ENCODE results near the gene SRC.

Gene SRC

DNA sequence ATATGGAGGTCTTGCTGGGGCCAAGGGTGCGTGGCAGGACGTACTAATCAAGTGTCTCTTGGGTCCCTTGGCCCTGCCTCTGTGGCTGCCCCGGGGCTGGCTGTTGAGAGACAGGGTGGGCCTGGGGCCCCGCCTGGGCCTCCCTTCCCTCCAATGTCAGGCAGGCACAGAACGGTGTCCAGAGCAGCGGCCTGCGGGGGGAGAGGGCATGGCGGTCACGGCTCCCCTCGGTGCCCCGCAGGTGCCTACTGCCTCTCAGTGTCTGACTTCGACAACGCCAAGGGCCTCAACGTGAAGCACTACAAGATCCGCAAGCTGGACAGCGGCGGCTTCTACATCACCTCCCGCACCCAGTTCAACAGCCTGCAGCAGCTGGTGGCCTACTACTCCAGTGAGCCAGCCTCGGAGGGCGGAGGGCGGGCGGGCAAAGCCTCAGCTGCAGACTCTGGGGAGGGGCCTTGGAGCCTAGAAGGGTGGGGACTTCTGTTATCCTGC, 50.0 kb downstream of the SRC start:
- no peak for DNase-seq (ENCODE audit: low spot score)

DNA sequence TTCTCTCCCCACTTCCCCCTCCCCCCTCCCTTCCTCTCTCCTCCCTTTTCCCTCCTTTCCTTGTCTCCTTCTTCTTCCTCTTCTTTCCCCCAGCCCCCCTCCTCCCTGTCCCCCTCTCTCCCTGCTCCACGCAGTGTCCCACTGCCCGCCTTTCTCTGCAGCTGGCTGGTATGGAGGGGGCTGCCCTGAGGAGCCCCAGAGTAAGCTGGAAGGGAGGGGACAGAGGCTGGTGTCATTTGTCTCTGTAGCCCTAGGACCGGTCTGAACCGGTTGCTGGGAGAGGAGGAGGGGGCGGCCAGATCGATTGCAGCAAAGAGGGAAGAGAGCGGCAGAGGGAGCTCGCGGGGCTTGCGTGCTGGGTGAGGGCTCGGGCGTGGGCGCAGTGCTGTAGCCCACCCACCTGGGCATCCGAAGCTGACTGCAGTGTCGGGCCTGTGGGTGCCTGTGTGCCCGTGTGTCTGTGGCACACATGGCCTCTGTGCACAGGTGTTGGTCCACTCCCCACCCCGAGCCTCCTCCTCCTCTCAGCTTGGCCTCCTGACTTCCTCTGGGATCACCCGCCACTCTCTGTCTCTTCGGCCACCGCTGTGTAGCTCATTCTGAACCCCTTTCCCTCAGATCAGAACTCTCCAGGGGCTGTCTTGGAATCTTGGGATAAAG, 50.6 kb downstream of the SRC start:
- DNase-seq (ENCODE audit: low spot score), result no peak

DNA sequence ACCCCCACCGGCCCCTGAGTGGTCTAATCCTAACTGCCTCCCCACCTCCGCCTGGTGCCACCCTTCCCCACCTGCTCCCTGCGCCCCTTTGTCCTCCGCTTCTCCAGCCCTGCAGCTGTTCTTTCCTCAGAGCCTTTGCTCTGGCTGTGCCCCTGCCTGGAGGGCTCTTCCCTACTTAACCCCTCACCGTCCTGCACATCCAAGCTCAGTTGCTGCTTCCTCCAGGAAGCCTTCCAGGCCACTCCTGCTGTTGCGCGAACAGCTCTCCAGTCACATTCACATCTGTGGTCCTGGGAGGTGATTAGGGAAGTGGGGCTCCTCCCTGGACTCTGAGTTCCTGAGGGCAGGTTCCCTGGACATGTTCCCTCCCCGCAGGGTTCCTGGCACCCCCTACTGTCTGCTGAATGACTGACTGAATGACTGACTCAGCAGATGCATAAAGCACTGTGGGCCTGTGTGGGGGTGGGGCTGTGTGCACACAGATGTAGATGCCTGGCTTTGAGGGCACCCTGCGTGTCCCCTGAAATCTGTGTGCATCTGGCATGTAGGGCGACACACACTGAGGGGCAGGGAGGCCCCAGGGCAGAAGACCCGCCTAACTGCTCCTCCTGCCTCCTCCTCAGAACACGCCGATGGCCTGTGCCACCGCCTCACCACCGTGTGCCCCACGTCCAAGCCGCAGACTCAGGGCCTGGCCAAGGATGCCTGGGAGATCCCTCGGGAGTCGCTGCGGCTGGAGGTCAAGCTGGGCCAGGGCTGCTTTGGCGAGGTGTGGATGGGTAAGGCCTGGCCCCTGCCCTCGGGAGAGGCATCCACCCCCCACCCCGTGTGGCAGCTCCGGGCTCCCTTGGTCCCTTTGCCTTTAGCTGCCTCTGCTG, 51.4 kb downstream of the SRC start:
- peak; percentile 52 for DNase-seq (ENCODE audit: low spot score)

DNA sequence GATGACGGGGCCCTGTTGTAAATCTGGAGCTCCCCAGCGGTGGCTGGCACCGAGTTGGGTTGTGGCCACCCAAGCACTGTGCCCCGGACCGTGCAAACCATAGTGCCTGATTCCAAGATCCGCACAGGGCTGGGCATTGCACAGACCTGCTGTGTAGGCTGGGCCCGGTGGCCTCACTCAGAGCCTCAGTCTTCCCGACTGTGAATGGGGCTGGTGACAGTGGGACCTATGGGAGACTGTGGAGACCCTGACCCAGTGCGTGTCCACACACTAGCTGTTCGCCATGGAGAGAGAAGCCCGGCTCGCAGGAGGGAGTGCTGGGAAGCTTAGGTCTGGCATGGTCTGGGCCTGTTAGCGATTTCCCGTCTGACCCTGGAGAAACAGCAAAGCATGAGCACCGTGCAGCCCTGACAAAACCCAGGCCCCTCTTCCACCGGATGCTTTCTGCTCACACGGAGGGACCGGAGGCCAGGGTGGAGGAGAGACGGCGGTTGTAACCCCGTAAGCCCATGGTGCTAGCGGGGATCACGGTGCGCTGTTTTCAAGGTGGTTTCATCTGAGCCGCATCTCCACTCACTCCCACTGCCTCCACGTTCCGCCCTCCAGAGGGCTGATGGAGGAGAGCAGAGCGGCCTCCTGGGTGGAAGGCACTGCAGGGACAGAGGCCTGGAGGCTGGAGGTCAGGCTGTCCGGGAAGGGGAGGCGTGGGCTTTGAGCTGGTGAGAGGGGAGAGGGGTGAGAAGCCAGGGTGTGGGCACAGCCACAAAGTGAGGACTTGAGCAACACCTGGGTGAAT, 52.2 kb downstream of the SRC start:
- DNase-seq (ENCODE audit: low spot score), result no peak

DNA sequence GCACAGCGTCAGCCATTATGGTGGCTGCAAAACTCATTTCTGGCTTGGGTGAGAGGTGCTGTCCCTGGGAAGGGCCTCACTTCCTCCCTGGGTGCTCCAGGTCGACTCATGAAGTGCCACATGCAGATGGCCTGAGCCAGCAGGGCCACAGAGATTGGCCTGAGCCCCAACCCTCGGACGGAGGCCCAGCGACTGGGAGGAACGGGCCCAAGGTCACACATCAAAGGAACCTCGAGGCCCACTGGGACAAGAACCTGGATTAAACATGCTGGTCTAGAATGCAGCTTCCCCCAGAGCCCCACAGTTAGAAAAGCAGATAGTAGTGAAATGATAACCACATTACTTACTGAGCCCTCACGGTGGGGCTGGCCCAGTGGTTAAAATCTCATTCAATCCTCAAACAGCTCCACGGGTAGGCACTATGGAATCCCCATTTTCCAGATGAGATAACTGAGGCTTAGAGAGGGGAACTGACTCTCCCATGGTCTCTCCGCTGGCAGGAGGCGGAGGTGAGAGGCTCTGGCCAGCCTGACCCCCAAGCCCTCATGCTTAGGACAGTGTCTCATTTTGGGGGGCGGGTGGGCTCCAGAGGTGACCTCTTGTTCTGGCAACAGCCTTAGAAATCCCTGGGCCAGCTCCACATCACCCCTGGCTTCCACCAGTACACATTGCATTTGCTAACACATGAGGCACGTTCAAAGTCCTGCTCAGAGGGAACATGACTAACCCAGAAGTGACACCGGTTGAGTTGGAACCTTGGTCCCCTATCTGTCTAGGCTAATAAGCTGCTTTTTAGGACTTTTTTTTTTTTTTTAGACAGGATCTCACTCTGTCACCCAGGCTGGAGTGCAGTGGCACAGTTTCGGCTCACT, 53.0 kb downstream of the SRC start:
- DNase-seq (ENCODE audit: low spot score), result peak; percentile 63

DNA sequence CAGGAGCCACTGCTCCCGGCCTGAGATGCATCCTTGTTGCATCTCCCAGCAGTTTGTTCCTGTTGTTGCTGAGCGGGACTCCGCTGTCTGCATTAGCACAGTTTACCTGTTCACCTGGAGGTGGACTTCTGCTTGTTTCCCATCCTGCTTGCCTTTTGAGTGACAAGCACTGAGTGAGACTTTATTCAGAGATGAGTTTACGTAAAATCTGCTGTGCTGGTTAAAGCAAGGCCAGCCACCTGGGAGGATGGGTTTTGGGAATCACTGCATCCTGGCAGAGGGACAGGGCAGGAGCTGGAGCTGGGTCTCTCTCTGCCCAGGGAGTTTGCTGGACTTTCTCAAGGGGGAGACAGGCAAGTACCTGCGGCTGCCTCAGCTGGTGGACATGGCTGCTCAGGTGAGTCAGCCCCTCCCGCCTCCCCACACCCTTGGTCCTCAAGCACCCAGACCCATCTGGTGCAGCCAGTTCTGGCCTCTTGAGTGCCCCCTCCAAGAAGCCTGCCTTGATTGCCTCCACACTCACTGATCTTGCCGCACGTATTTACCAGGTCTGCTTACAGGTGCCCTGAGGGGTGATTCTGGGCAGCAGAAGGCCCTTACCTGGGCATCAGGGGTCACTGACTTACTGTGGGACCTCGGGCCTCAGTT, 55.5 kb downstream of the SRC start:
- no peak for DNase-seq (ENCODE audit: low spot score)

DNA sequence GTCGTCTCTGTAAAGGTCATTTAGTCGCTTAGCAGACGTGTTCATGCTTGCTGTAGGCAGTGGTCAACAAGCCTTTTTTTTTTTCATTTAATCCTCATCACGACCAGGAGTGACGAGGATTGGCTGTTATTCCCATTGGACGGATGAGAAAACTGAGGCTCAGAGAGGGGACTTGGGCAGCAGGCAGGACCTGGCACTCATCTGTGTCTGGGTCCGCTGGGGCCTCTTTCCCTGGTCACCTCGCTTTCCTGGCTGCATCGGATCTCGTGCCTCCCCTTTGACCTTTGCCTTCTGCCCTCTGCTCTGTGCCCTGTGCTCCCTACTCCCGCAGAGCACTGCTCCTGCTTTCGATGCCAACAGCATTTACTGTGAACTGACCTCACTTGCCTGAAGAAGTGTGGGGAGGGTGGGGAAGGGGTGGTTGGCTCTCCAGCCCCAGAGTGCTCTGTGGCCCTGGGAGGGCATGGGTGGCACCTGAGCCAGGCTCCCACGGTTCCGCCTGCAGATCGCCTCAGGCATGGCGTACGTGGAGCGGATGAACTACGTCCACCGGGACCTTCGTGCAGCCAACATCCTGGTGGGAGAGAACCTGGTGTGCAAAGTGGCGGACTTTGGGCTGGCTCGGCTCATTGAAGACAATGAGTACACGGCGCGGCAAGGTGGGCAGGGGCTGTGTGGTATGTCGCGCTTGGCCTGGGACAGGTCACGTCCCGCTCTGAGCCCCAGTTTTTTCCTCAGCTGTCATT, 56.2 kb downstream of the SRC start:
- no peak for DNase-seq (ENCODE audit: low spot score)

DNA sequence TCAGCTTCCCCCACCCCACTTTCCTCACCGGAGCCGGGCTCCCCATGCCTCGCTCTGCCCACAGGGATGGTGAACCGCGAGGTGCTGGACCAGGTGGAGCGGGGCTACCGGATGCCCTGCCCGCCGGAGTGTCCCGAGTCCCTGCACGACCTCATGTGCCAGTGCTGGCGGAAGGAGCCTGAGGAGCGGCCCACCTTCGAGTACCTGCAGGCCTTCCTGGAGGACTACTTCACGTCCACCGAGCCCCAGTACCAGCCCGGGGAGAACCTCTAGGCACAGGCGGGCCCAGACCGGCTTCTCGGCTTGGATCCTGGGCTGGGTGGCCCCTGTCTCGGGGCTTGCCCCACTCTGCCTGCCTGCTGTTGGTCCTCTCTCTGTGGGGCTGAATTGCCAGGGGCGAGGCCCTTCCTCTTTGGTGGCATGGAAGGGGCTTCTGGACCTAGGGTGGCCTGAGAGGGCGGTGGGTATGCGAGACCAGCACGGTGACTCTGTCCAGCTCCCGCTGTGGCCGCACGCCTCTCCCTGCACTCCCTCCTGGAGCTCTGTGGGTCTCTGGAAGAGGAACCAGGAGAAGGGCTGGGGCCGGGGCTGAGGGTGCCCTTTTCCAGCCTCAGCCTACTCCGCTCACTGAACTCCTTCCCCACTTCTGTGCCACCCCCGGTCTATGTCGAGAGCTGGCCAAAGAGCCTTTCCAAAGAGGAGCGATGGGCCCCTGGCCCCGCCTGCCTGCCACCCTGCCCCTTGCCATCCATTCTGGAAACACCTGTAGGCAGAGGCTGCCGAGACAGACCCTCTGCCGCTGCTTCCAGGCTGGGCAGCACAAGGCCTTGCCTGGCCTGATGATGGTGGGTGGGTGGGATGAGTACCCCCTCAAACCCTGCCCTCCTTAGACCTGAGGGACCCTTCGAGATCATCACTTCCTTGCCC, 57.4 kb downstream of the SRC start:
- no peak for DNase-seq (ENCODE audit: low spot score)

DNA sequence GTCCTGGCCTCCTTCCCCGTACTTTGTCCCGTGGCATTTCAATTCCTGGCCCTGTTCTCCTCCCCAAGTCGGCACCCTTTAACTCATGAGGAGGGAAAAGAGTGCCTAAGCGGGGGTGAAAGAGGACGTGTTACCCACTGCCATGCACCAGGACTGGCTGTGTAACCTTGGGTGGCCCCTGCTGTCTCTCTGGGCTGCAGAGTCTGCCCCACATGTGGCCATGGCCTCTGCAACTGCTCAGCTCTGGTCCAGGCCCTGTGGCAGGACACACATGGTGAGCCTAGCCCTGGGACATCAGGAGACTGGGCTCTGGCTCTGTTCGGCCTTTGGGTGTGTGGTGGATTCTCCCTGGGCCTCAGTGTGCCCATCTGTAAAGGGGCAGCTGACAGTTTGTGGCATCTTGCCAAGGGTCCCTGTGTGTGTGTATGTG, 58.5 kb downstream of the SRC start:
- DNase-seq (ENCODE audit: low spot score), result no peak

DNA sequence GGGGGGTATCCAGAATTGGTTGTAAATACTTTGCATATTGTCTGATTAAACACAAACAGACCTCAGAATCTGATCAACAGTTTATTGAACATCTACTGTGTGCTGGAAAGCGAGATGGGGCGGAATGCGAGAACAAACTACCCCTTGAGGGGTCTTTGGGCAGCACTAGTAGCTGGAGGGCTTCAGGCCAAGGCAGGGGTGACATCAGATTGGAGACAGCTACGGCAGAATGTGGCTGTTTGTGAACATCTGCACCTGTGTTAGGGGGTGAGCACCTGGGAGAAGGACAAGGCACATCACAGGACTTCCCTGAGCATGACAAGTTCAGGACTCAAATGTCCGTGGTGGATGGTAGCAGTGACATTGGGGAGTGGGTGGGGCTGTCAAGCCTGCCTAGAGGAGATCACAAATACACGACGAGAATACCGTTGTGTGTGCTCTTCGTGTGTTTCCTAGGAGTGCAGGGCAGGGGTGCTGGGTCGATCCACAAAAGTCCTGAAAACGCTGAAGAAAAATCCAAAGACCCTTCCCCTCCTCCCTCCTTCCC, 59.5 kb downstream of the SRC start:
- DNase-seq (ENCODE audit: low spot score), result no peak

DNA sequence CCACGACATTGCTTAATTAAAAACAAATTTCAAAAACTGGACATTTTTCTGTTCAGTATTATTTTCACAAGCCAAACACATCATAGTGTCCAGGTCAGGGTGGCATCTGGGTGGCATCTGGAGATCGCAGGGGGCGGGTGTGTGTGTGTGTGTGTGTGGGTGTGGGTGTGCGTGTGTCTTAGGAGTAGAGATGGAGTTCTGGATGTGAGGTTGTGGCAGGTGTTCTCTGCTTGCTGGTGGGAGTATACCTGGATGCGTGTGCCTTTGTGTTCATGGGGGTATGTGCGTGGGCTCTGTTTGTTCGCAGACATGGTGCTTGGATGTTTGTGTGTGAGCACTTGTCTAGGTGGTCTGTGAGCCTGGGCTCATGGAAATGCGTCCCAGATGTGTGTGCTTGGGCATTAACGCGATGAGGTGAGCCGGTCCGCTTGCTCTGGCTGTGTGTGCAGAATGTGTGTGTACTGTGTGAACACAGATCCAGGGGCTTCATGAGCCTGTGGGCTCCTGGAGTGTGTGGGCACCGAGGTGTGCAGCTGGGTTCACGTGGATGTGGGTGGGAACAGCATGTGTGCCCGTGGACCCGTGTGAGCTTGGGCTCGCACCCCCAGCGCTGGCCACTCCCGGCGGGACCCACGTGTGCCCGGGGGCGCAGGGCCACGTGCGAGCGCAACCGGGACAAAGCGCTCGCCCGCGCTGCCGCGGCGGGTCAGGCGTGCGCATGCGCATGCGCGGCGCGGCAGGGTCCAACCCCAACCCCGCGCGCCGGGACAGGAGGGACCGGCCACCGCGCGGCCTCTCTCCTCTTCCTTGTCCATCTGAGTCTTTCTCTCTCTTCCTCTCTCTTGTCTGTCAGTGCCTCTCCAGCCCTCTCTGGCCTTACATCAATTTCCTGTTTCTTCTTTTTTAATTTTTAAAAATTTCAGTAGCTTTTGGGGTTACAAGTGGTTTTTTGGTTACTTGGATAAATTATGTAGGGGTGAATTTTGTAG, 60.4 kb downstream of the SRC start:
- DNase-seq (ENCODE audit: low spot score), result peak; percentile 81

DNA sequence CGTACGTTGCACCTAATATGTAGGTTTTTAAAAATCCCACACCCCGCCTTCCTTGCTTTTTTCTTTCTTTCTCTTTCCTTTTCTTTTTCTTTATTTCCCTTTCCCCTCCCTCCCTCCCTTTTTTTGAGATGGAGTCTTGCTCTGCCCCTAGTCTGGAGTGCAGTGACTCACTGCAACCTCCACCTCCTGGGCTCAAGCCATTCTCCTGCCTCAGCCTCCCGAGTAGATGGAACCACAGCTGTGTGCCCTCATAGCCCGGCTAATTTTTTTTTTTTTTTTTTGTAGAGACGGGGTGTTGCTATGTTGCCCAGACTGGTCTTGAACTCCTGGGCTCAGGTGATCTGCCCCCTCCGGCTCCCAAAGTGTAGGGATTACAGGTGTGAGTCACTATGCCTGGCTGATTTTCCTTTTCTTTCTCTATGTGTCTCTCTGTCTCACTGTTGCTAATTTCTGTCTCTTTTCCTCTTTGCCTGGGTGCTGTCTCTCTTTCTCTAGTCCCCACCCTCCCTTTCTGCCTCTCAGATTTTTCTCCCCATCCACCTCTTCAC, 61.2 kb downstream of the SRC start:
- DNase-seq (ENCODE audit: low spot score), result peak; percentile 63

DNA sequence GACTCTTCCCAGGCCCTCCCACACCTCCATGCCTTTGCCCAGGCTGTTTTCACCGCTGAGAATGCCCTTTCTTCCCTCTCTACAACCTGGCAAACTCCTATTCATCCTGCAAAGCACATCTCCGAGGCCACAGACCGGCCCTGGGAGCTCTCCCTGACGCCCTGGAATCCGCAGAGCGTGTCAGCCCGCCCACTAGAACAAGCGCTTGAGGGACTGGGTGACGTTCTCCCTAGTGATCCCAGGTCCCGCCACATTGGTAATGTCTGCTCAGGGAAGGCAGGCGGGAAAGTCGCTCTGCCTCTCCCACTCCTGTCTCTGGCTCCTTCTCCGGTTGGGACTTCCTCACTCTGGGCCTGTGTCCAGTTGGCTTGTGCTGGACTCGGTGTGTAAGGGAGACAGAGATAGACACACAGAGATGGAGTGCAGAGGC, 61.6 kb downstream of the SRC start:
- no peak for DNase-seq (ENCODE audit: low spot score)

DNA sequence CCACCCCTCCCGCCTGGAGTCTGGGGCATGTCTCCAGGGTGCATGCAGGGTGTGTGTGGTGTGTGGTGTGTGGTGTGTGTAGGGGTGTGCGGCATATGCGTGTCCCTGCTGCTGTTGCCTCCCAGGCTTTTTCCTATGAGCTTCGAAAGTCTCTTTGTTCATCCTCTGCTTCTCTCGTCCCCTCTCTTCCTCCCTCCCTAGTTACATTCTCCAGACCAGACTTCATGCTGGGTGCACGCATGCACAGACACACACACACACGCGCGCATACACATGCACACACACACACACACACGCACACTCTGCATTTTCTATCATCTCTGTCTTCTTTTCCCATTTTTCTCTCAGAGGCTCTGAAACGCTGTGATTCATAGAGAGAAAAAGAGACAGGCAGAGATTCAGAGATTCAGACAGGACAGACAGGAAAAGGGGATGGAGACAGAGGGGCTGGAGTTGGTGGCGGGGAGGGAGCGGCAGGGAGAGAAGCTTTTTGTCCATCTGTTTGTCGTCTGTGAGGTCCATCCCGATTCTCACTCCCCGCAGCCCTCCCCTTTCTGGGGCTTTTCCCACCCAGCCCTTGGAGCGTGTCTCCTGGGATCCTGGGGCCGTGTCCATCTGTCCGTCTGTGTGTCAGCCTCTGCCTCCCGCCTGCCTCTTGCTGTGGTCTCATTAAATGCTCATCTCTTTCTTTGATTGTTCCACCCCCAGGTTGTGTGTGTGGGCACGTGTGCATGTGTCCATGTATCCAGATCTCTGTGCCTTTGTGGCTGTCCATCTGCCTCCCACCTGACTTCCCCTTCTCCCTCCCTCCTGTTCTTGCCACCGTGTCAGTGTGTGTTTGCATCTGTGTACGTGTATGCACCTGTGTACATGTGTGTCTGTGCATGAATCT, 62.6 kb downstream of the SRC start:
- DNase-seq (ENCODE audit: low spot score), result no peak

DNA sequence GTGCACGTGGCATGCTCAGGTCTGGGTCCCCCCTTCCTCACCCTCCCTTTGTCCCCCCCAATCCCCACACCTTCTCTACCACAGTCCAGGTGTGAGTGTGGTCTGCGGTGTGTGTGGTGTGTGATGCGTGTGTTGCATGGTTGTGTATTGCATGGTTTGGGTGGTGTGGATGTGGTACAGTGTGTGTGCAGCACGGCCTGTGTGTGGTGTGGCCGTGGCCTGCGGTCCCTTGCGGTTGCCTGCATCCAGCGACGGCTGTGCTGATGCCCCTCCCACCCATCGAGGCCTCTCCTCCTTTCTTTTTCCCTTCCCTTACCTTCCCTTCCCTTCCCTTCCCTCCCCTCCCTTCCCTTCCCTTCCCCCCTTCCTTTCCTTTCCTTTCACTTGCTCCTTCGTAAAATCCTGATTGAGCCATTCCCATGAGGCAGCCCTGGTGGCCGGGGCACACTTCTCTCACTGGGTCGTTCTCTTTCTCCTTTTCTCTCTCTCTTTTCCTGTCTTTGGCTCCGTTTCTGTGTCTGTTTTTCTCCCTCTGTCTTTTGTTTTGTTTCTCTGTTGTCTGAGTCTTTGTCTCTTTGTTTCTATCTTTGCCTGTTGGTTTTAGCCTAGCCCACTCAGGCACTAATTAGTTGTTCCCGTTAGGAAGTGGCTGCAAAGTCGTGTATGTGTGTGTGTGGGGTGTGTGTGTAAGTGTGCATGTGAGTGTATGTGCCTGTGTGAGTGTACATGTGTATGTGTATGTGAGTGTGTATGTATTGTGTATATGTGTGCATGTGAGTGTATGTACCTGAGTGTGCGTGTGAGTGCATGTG, 65.7 kb downstream of the SRC start:
- no peak for DNase-seq (ENCODE audit: low spot score)

DNA sequence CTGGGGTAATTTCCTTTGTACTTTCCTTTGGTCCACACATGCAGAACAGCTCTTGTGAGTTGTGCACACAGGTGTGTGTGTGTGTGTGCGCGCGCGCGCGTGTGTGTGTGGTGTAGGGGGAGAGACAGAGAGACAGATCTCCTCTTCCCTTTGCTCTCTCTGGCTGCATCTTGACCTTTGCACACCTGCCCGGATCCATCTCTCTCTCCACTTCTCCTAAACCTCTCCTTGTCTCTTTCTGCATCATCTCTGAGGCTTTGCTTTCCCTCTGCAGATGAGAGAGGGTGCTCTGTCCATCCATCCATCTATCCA, 67.0 kb downstream of the SRC start:
- no peak for DNase-seq (ENCODE audit: low spot score)
